GM18517 (cell line): ENCODE data around the gene ABHD1.

ENCODE experiments used
- ATAC-seq: cut with Tn5 transposase; IDR thresholded peaks from one replicate; pipeline ENCODE4 v1.9.1; 2021; ENCODE audit warnings: mild to moderate bottlenecking, moderate library complexity; ENCODE audit not compliant: unreplicated experiment

Gene ABHD1

GRCh38 chr2:27134781-27135477 lies 11.3 kb downstream of the ABHD1 start:
- no peak for ATAC-seq

- no peak for ATAC-seq
These were observed 11.9 kb downstream of the ABHD1 start for GRCh38 chr2:27135478-27135955.

GRCh38 chr2:27136751-27137150 lies 13.1 kb downstream of the ABHD1 start:
- no peak for ATAC-seq

GRCh38 chr2:27137322-27137935 lies 13.8 kb downstream of the ABHD1 start:
- ATAC-seq: no peak

GRCh38 chr2:27138111-27138510 lies 14.5 kb downstream of the ABHD1 start:
- no peak for ATAC-seq

- no peak for ATAC-seq
These were observed 15.7 kb downstream of the ABHD1 start, which contains the start of gene PRR30 for GRCh38 chr2:27139310-27139709. PRR30 (minus strand) TSS chr2:27139410; CDS start chr2:27138329, 1,081 bp downstream.

GRCh38 chr2:27143285-27143684 lies 19.7 kb downstream of the ABHD1 start:
- no peak for ATAC-seq

- no peak for ATAC-seq
These were observed 22.1 kb downstream of the ABHD1 start for GRCh38 chr2:27145682-27146081.

- ATAC-seq: no peak
These were observed 24.3 kb downstream of the ABHD1 start for GRCh38 chr2:27147935-27148334.

GRCh38 chr2:27148801-27149439 lies 25.3 kb downstream of the ABHD1 start, which contains the start of gene TCF23:
TCF23 (plus strand) TSS chr2:27149004; CDS start chr2:27149134, 130 bp downstream.
- no peak for ATAC-seq

- no peak for ATAC-seq
These were observed 26.2 kb downstream of the ABHD1 start for GRCh38 chr2:27149570-27150405.

- ATAC-seq: no peak
These were observed 27.1 kb downstream of the ABHD1 start for GRCh38 chr2:27150639-27151230.

- no peak for ATAC-seq
These were observed 28.6 kb downstream of the ABHD1 start for GRCh38 chr2:27152102-27152795.

GRCh38 chr2:27152796-27153464 lies 29.3 kb downstream of the ABHD1 start:
- ATAC-seq: no peak

- no peak for ATAC-seq
These were observed 30.9 kb downstream of the ABHD1 start for GRCh38 chr2:27154488-27154887.

GRCh38 chr2:27155069-27155520 lies 31.5 kb downstream of the ABHD1 start:
- no peak for ATAC-seq

GRCh38 chr2:27158468-27158867 lies 34.9 kb downstream of the ABHD1 start:
- no peak for ATAC-seq

- no peak for ATAC-seq
These were observed 35.7 kb downstream of the ABHD1 start for GRCh38 chr2:27159271-27159670.

- ATAC-seq: no peak
These were observed 36.6 kb downstream of the ABHD1 start for GRCh38 chr2:27160191-27160590.
